HTERT RPE-1 (cell line): Measurements from ENCODE around the gene ZNF616.

ENCODE experiments used
- in situ Hi-C: fragments of 300-500 bp; cut with MboI; formaldehyde crosslinking; loops from 4 replicates; pipeline ENCODE4 v1.14.3; 2020; ENCODE audit warnings: low sequenced_read_pairs

Gene ZNF616

DNA sequence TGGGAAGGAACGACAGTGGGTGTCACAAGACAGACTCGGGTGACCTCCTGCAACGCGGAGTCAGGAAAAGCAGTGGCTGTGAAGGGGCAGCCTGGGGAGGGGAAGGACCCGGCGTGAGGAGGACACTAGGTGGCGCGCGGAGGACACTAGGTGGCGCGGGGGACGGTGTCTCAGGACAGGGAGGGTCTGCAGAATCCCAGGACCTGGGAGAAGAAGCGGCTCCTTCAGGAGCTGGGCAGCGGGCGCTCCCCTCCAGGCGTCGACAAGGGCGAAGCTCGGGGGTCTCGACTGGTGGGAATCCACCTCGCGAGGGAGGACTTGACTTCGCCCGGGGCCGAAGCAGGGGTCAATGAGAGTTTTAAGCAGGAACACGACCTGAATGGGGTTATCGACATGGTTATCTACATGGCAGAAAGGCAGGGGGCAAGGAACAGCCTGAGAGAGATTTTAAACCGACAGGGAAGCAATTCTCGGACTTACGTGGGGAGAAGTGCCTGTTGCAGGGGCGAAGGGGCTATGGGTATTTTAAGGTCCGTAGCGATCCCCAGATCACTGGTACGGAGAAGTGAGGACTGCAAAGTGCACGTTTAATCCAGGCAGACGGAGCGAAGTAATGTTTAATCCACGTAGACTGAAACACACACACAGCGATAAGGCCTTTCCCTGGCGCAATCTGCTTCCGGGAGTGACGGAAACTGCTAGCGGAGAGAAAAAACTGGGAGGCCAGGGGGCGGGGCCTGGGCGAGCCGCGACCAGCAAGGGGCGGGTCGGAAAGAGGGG, at the start of gene ZNF616:
Gene ZNF616 (minus strand): TSS at position 687 of the 780 bp plus-strand sequence. CDS start 9,426 bp downstream, outside the sequence.
- in situ Hi-C loops = no loop called here

DNA sequence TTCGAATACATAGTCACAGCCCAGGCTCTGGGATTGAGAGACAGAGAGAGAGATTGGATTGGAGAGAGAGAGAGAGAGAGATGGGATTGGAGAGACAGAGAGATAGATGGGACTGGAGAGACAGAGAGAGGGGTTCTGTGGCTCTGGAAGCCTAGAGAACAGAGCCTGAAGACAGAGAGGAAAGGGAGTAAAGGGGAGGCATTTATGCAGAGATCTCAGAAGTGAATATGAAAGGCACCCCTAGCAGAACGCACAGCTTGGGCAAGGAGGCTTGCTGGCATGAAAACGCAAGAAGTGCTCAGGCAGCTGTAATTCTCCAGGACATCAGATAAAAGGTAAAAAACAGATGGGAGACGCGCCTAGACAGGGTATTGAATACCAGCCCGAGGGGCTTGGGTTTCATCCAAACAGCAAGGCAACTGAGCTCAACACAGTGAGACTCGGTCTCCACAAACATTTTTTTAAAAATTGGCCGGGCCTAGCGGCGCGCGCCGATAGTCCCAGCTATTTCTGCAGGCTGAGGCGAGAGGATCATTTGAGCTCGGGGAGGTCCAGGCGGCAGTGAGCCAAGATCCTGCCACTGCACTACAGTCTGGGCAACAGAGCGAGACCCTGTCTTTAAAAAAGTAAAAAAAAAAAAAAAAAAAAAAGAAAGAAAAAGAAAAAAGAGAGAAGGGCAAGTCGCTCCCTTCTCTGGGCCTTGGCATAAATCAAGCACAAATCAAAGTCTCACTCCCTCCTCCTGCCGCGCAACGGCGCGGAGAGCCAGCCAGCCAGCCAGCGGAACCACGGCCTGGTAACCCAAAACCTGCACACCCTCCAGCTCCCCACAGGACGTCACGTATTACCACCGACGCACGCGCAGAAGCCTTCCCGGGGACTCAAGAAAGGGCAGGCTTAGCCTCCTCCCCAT, 49.3 kb upstream of the ZNF616 start:
- in situ Hi-C loops = no loop called here

DNA sequence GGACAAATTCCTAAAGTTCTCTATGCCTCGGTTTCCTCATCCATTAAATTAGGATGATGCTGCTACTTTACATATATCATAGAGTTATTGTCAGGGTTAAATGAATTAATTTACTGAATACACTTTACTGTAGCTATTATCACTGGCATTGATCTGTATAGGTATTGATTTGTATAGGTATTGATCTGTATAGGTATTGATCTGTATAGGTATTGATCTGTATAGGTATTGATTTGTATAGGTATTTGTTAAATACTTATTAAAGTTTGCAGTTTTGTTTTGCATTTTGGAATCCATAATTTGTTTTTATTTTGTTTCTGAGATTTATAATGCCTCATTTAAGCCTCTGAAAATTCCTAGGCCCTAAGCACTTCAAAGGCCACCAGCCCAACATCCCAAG, 47.7 kb upstream of the ZNF616 start:
- in situ Hi-C loops = no loop called here

DNA sequence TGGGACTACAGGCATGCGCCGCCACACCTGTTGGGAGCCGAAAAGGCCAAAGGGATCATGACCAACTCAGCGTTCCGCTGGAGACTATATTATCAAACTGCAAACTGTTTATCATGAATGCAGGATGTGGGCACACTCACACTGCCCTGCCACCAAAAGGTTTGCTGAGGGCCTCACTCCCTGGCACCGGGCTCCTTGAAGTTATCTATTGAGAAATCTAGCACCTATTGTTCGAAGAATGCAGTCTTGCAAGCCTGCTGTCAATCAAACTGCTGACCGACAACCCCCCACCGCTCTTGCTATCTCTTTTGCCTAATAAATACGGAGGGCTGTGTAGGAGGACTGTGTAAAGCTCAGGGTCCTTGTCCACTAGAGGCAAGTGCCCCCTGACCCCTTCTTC, 36.8 kb upstream of the ZNF616 start:
- in situ Hi-C loops = no loop called here

DNA sequence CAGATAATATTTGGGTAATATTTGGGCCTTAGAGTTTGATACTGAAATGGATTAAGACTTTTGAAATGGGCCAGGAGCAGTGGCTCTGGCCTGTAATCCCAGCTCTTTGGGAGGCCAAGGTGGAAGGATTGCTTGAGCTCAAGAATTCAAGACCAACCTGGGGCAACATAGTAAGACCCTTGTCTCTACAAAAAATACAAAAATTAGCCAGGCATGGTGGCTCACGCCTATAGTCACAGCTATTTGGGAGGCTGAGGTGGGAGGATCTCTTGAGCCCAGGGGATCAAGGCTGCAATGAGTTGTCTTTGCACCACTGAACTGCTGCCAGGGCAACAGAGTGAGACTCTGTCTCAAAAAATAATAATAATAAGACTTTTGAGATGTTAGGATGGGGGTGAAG, 32.6 kb upstream of the ZNF616 start:
- in situ Hi-C loops = no loop called here

DNA sequence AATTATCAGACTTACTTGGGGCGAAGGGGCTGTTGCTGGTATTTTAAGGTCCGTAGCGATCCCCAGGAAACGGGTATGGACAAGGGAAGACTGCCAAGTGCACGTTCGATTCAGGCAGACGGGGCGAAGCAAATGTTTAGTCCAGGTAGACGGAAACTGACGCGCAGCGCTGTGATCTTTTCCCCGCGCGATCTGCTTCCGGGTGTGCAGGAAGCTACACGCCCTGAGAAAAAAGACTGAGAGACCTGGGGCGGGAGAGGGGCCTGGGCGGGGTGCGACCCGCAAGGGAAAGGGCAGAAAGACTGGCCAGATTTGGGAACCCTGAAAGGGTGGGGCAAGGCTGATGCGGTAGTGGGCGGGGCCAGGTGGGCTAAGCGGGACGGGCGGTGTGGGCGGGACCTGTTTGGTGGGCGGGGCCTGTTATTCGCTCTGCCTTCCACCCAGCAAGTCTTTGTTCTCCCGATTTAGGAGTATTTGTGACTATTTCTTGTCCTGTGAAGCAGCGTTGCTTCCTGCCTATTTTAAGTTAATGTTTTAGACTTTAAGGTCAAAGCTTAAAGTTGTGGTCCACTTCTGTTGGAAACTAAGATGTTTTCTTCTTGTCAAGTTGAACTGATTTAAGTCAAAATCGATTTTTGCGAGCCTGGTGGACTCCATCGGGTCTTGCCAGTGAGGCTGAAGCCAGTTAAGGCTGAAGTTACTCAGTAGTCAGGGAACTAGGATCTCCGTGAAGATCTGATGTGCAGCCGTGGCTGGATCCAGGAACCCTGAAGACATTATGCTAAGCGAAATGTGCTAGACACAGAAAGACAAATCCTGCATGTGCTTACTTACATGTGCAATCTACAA, 31.8 kb upstream of the ZNF616 start, which contains the start of gene ZNF836:
Gene ZNF836 (minus strand): TSS at position 301 of the 849 bp plus-strand sequence. CDS start 3,549 bp downstream, outside the sequence.
- in situ Hi-C loops = no loop called here

DNA sequence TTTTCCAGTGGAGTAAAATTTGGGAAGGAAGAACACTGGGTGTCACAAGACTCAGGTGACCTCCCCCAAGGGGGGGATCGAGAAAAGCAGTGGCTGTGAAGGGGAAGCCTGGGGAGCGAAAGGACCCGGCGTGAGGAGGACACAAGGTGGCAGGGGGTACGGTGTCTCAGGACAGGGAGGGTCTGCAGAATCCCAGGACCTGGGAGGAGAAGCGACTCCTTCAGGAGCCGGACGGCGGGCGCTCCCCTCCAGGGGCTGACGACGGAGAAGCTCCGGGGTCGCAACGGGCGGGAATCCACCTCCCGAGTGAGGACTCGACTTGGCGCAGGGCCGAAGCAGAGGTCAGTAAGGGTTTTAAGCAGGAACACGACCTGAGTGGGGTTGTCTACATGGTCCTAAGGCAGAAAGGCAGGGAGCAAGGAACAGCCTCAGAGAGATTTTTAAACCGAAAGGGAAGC, 31.2 kb upstream of the ZNF616 start:
- in situ Hi-C loops = no loop called here

DNA sequence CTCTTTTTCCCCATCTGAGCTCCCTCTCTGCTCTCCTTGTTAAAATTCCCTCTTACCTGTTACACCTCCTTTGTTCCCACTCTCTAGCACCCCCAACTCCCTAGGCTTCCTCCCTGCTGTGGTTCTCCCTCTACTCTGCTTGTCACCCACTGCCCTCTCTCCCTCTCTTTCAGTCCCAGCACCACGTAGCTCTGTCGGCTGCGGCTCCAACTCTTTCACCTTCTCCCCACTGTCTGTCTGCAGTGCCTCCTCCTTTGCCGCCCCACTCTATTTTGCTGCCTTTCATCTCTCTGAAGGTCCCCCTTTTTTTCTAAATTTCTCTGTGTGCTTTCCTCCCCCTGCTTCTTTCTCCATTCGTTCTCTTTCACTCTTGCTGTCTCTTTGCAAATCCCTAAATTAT, 30.6 kb upstream of the ZNF616 start:
- in situ Hi-C loops = no loop called here

DNA sequence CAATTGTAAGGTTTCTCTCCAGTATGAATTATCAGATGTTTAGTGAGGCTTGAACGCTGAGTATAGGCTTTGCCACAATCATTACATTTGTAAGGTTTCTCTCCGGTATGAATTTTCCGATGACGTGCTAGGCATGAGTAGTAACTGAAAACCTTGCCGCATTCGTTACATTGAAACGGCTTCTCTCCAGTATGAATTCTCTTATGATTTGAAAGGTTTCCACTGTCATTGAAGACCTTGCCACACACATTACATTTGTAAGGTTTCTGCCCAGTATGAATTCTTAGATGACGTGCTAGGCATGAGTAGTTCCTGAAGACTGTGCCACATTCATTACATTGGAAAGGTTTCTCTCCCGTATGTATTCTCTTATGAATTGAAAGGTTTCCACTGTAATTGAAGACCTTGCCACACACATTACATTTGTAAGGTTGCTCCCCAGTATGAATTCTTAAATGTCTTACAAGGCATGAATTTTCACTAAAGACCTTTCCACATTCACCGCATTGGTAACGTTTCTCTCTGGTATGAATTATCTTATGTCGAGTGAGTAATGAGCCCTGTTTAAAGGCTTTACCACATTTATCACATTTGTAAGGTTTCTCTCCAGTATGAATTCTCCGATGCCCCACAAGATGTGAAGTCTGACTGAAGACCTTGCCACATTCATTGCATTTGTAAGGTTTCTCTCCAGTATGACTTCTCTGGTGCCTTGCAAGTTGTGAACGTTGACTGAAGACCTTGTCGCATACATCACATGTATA, 16.0 kb upstream of the ZNF616 start:
- in situ Hi-C loops = no loop called here

DNA sequence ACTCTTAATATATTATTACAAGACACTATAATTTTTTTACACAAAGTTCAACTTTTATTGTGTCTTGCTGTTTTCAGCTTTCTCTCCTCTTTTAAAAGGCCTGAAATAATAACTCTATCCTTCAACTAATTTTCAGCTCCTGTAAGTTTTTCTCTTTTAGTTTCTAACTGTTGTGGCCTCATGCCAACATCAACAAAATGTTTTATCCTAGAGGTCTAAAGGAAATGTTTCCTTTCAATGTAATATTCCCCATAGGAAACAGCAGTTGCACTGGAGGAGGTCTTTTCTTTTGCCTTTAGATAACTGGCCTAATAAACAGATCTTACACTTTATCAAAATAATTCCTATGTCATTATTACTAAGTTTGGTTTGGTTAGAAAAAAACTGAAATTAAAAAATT, 8.5 kb upstream of the ZNF616 start:
- in situ Hi-C loops = no loop called here

DNA sequence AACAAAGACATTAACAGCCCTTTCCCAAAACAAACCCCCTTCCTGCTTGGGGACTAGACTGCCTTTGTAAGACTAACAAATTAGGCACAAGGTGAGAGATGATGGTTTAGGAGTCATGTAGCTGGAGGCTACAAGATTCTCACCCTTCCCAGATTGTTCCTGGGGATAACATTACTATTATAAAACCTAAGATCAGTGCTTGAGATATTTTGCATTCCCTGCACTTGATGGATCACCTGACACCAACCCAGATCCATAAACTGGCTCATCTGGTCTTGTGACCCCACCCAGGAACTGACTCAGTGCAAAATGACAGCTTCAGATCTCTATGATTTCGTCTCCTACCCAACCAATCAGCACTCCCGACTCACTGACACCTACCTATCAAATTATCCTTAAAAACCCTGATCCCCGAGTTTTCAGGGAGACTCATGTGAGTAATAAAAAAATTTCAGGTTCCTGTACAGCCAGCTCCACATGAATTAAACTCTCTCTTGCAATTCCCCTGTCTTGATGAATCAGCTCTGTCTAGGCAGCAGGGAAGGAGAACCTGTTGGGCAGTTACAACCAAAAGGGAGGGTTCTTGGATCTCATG, 2.4 kb upstream of the ZNF616 start:
- in situ Hi-C loops = no loop called here

DNA sequence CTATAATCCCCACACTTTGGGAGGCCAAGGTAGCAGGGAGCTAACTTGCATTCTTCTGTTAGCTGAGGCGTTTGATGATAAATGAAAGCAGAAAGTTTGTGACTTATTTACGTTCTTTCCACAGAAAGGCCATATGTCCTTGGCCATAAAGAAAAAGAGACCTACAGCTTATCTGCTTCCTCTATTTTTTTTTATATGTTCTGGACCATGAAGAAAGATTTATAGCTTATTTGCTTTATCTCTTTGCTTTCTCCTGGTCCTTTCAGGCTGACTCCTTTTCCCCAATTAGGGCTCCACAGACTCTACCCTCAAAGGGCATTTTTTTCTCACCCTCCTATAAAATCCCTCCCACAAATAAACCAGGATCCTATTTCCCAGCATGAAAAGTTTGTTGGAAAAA, 1.5 kb upstream of the ZNF616 start:
- in situ Hi-C loops = no loop called here

DNA sequence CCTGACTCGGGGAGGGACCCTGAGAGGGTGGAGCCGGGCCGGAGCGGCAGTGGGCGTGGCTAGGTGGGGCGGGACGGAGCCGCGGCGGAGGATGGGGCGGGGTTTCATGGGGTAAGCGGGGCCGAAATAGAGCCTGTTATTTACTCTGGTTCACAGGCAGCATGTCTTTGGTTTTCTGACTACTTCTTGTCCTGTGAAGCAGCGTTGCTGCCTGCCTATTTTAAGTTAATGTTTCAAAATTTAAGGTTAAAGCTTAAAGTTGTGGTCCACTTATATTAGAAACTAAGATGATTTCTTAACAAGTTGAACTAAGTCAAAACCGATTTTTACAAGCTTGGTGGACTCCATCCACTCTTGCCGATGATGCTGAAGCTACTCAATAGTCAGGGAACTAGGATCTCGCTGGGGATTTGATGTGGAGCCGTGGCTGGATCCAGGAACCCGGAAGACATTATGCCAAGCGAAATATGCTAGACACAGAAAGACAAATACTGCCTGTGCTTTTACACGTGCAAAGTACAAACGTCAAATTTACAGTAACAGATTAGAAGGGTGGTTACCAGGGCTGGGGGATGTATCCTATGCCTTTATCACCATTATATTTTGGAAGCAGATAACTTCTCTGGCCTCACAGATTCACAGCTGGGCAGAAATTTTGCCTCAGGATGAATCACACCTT, 433 bp upstream of the ZNF616 start:
- in situ Hi-C loops = no loop called here

DNA sequence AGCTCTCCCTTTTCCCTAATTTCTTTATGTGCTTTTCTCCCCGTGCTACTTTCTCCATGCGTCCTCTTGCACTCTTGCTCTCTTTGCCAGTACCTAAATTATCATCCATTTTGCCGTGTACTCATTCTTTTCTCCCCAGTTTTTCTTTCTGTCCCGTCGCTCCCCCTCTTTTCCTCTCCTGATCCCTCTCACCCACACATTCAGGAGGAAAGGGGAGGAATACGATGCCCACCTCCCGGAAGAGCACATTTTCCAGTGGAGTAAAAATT, 821 bp downstream of the ZNF616 start:
- in situ Hi-C loops = no loop called here

DNA sequence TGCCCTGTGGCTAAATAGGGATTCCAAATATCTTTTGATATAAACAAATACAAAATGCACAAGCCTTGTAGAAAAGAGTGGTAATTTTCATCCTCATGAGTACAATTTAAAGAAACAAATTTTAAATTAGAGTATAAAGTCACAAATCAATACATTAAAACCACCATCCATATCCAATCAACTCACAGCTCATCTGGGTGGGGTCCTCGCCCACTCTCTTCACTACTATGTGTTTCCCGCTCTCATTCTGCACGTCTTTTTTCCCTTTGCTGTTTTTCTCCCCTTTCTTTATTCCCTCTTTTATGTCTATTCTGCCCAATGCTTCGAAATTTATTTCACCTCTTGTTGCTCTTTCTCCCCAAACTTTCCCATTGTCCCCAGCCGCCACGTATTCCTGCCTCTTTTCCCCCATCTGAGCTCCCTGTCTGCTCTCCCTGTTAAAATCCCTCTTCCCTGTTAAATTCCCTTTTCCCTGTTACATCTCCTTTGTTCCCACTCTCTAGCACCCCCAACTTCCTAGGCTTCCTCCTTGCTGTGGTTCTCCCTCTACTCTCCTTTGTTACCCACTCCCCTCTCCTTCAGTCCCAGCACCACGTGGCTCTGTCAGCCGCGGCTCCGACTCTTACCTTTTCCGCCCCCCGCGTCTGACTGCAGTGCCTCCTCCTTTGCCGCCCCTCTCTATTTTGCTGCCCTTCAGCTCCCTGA, 1.3 kb downstream of the ZNF616 start:
- in situ Hi-C loops = no loop called here

DNA sequence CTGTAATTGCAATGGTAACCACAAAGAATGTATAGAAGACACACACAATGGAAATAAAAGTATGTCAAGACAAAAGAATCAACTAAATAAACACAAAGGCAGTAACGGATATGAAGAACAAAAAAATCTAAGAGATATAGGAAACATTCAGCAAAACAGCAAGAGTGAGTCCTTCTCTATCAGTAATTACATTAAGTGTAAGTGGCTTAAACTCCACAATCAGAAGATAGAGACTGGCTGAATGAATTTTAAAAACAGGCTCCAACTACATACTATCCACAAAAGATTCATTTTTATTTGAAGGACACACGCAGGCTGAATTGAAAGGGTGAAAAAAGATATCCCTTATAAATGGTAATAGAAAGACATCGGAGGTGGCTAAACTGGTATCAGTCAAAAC, 19.5 kb downstream of the ZNF616 start:
- in situ Hi-C loops = no loop called here

DNA sequence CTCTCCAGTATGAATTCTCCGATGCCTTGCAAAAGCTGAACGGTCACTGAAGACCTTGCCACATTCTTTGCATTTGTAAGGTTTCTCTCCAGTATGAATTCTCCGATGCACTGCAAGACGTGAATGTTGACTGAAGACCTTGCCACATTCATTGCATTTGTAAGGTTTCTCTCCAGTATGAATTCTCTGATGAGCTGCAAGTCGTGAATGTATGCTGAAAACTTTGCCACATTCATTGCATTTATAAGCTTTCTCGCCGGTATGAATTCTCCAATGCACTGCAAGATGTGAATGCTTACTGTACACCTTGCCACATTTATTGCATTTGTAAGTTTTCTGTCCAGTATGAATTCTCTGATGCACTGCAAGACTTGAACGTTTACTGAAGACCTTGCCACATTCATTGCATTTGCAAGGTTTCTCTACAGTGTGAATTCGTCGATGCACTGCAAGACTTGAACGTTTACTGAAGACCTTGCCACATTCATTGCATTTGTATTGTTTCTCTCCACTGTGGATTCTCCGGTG, 24.1 kb downstream of the ZNF616 start:
- in situ Hi-C loops = no loop called here

DNA sequence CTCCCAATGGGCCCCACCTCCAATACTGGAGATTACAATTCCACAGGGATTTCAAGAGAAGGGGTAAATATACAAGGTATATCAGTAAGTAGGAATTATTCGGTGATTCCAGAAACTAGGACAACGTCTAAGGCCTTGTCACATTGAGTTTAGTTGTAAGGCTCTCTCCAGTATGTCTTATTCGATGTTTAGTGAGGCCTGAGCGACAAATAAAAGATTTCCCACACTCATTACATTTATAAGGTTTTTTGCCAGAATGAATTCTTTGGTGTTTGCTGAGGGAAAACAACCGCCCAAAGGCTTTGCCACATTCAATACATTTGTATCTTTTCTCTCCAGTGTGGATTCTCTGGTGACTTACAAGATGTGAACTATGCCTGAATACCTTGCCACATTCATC, 25.0 kb downstream of the ZNF616 start:
- in situ Hi-C loops = no loop called here

DNA sequence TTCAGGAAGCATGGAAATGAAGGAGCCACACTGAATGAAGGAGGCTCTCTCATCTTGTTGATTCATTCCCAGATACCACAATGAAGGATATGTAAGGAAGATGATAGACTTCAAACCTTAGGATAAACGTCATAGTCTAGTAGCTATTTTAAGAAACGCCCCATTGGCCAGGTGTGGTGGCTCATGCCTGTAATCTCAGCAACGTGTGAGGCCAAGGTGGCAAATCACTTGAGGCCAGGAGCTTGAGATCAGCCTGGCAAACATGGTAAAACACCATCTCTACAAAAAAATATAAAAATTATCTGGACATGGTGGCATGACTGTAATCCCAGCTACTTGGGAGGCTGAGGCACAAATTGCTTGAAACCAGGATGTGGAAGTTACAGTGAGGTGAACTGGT, 27.1 kb downstream of the ZNF616 start:
- in situ Hi-C loops = no loop called here
